ENCODE results near the gene CADPS. TPM values are rescaled to one million over a fixed set of nuclear protein-coding genes. Genes with fewer than 3 reads are reported as not detected.

CADPS gene
- total RNA-seq, 1 donor from 2014 or later = 0.45 TPM

DNA sequence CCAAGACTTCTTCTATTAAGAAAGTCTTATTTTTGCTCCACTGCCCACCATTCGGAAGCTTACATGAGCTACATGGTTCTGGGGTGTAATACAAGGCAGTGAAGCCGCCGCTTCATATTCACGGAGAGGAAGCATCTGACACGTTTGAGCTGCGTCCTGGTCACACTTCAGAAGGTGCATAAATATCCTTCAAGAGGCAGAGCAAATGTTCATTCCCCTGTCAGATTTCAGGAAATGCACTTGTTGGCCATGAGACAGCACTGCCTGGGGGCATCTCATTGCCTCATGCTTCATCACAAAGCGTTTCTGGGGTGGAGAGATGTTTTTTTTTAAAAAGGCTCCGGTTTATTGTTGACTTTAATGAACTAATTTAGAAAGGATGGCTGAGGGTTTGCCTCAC, 119.9 kb downstream of the CADPS start:
- DNase-seq (ENCODE audit: low spot score) = no peak

DNA sequence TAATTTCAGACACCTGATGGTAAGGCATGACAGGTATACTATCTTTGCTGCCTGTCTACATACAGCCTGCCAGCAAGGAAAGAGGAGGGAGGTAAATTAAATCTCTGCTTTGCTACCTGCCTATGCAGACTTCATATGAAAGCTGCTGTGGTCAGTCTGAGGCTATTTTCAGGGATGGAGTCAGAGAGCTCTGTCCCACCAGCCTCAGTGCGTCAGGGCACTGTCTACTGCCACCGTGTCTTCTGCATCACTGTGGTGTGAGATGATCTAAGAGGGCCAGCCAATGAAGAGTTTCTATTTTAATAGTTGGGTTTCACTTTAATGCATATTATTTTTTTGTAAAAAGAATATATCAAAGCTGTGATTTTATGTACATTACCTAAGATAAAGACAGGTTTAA, 125.6 kb downstream of the CADPS start:
- DNase-seq (ENCODE audit: low spot score) = no peak

DNA sequence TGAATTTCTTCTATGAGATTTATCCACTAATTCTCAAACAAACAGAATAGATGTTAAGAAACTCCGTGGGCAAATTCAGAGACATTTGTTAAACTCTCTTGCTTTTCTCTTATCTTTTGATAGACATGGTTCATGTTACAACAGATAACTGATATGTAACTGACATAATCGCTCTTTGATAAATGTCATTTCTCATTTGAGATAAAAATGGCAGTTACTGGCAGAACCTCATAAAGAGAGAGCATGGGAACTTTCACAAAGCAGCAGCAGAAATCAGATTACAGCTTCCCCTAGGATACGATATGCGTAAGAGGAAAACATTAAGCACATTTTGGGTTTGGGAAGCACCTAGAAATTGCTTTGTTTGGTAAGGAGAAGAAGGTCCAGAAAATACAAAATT, 126.1 kb downstream of the CADPS start:
- DNase-seq (ENCODE audit: low spot score) = no peak

DNA sequence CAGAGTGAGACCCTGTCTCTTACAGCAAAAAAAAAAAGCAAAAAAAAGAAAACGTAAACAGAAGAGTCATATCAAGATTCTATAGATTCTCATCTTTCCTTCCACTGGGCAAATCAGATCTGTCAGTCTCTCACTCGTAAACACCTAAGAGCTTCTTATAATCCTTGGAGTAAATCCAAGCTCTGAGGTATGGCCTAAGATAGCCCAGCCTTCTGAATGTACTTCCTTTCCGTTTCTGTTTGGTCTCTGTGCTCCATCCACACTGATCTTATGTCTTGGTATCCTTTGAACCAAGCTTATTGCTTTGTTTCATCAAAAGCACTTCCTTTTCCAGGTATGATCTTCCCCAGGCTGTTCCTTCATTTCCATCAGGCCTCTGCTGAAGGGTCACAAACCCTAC, 137.8 kb downstream of the CADPS start:
- no peak for DNase-seq (ENCODE audit: low spot score)

DNA sequence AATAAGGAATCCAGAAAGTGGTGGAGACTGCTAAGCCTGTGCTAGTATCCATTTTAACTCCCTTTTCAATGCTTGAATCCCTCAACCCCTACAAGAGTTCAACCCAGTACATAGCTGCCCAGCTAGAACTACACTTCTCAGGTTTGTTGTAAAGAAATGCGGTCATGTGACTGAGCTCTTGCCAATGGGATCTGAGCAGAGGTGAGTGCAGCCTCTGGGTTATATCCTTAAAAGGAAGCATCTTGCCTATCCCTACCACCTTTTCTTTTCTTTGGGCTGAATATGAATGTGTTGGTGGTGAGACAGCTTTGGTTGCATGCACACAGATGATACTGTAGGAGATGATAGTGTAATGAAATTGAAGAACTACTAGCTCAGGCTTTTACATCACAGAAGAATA, 139.7 kb downstream of the CADPS start:
- DNase-seq (ENCODE audit: low spot score) = no peak

DNA sequence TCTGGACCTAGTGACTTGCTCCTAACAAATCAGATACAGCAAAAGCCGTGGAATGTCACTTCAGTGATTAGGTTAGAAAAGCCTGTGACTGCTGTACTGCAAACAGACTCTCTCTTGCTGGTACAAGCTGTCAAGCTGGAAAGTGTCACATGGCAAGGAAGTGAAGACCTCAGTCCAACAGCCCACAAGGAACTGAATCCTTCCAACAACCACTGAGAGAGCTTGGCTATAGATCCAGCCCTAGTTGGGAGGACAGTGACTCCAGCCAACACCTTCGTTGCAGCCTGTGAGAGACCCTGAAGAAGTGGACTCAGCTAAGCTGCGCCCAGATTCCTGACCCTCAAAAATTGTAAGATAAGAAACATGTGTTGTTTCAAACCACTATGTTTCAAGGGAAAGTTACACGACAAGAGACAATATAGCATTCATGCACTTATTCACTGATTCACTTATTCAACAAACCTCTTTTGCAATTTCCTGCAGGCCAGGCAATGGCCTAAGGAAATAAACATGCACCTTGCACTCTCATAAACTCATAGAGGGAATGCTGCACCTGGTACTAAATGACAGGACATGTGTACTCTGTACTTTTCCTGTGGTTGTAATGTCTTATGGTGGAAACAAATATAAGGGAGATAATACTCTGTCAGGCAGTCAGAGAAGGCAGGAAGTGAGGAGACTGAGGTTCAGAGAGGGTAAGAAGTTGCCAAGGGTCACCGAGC, 142.9 kb downstream of the CADPS start:
- DNase-seq (ENCODE audit: low spot score) = no peak

DNA sequence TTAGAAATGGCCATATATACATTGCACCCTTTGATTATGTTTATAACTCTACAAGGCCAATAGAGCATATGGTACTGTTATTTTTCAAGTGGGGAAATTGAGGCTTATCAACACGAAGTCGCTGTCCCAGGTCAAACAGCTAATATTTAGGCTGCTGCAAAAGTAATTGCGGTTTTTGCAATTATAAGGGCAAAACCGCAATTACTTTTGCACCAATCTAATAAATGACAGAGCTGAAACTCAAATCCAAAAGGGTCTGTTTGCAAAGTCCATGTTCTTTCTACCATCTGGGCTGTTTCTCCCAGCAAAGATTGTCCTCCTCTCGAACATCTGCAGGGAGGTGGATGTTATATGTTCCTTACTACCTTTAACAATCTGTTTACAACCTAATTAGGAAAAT, 147.2 kb downstream of the CADPS start:
- no peak for DNase-seq (ENCODE audit: low spot score)

DNA sequence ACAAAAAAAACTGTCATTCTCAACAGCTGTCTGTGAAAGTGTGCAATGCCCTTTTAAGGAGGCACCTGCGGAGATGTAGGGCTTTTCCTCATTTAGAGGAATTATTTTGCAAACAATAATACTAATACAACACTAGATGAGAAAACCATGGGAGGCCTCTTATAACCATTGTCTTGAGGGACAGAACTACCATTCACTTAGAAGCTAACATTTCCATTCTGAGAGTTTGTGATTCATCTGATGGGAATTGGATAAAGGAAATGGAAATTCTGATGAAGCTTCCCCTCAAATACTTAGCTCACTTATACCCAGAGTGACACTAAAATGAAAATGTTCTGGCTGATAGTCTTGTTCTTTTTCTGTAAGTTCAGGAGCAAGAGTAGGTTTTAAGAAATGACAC, 147.7 kb downstream of the CADPS start:
- no peak for DNase-seq (ENCODE audit: low spot score)

DNA sequence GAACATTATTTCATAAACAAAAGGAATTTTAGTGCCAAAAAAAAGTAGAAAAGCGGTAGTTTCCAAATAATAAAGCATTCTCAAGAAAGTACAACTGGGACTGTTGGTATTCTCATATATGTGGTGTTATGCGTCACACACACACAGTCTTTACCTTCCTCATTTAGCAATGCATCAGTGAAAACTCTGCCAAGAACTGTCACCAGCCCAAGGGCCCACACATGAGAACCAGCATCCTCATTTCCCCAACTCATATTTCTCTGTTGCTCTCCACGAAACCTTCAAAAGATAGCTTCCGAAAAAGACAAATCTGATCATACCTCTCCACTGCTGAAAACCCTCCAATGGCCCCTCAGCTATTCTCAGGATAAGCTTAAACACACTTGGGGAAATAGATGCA, 150.7 kb downstream of the CADPS start:
- no peak for DNase-seq (ENCODE audit: low spot score)

DNA sequence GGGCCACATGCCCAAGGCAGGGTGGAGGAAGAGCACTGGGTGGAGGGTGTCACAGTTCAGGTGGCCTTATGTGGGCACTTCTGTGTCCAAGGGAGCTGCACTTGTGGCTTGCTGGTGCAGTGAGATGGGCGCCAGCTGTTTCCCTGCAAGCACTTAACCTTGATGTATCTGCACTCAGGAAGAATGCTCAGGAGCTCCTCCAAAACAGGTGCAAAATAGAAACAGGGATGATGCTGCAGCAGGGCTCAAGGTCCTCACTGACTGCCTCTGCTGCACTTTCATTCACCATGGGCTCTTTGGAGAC, 151.3 kb downstream of the CADPS start:
- no peak for DNase-seq (ENCODE audit: low spot score)

DNA sequence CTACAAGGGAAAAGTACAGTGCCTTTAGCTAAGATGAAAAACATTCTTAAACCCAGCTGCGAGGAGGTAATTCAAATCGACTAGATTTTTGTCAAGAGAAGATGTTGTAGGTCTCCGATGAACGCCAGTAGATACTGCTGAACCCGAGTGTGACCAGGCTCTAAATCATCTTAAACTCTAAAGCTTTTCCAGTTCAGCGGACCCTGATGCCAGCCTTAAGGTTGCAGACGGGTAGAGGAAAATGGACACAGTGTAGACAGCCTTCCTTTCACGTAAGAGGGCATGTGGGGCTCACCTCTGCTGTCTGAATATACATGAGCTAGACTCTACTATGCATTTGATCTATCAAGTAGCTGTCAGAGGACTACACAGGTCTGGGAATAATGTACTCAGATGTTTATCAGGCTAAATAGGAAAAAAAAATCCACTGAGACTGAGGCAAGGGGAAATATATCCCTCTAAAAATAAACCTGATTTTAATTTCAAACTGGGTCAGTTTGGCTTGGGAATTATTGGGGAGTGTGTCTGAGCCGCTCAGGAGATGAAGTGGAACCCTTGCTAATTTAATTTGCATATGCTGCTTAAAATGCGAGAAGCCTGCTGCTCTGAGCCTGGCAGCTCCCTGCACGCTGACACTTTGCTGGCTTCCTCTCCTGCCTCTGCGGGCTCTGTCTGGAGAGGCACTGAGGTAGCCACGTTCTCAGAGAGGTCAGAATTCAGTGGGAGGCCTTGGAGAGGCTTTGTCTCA, 151.9 kb downstream of the CADPS start:
- no peak for DNase-seq (ENCODE audit: low spot score)

DNA sequence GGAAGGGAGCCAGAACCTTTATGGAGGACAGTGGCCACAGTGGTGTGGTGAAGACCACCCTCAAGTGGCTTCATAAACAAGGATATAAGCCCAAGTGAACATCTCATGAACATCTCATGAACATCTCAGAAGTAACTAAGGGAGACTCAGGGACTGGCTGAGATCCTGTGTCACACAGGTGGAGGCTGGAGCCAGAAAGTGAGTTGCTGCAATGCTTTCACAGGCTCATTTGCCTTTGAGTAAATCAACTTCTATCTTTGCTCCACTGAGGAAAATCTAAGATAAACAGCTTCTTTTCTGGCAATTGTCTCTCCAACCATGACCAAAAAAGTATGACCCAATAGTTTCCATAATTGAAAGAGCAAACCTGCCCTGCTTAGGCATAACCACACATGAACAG, 152.9 kb downstream of the CADPS start:
- DNase-seq (ENCODE audit: low spot score) = no peak

DNA sequence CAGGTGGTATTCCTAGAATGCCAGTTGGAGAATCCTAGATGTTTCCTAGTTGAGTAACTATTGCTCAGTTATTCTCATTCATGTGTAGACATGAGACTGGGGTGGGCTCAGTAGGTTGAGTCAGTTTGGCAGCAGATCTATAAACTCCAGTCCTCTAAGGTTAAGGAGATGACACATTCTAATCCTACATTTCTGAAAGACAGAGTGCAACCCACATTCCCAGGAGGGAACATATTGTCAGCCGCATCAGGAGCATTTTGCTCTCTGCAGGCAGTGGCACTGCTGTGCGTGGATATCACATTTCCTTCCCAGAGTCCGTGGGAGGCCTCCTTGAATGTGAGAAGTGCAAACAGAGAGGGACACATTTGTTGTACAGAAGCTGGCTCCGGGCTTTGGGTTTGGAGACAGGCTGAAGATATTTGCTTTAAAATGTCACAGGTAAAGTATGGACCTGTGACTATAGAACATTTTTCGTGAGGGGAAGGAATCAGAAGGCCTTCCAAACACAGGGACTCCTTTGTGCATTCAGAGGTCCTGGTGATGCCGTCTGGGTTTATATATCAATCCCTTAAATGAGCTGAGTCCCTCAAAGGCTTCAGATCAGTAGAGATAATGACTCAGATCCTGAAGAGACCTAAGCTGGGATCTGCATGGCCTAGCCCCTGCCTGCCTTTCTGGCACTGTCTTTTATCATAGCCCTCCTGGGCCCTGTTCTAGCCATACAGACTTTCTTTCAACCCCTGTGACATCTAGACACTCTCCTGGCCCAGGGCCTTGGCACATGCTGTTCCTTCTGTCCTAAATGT, 156.5 kb downstream of the CADPS start:
- DNase-seq (ENCODE audit: low spot score) = no peak

DNA sequence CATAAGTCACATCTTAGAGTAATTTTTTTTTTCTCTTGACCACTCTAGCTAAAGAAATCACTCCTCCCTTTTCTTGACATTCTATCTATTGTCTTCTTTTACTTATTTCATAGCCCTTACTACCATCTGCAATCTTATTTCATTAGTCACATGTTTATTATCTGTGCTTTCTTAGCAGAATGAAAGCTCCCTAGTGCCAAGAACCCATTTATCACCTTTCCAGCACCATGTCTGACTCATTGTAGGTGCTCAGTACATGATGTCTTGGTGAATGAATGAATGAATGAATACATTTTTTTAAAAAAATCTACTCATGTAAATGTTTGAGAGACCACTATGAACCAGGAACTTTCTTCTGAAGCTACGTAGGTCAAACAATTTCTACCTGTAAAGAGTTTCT, 157.2 kb downstream of the CADPS start:
- no peak for DNase-seq (ENCODE audit: low spot score)

DNA sequence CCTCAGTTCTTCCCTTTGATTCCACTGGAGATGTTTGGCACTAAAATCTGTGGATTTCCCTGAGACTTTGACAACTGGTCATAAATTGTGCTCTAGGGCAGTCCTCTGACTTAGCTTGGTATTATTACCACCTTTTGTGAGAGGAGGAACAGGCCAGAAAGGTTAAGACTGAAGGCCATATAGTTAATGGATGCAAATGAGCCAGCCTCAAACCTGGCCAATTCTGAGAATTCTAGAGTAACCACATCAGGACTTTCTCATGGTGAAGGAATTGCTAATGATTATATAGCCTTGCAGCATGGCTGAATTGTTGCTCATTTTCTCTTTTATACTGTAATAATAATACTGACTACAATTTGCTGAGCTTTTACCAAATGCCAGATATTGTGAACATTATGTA, 162.5 kb downstream of the CADPS start:
- DNase-seq (ENCODE audit: low spot score) = no peak

DNA sequence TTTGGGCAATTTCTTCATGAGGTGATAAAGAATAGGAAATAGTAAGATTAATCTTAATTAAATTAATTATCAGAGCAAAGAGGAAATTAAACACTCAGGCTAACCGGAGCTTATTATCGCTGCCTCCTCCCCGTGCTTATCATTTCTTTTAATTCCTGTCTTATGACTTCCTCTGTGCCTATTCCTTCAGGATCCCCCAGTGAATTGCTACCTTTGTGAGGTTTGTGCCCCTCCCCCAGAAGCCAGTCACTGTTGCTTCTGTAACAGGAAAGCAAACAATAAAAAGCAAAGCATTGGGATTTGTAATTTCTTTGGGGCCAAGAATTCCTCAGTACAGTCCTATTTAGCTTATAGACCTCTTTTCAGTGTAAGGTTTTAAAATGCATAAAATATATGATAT, 164.5 kb downstream of the CADPS start:
- no peak for DNase-seq (ENCODE audit: low spot score)

DNA sequence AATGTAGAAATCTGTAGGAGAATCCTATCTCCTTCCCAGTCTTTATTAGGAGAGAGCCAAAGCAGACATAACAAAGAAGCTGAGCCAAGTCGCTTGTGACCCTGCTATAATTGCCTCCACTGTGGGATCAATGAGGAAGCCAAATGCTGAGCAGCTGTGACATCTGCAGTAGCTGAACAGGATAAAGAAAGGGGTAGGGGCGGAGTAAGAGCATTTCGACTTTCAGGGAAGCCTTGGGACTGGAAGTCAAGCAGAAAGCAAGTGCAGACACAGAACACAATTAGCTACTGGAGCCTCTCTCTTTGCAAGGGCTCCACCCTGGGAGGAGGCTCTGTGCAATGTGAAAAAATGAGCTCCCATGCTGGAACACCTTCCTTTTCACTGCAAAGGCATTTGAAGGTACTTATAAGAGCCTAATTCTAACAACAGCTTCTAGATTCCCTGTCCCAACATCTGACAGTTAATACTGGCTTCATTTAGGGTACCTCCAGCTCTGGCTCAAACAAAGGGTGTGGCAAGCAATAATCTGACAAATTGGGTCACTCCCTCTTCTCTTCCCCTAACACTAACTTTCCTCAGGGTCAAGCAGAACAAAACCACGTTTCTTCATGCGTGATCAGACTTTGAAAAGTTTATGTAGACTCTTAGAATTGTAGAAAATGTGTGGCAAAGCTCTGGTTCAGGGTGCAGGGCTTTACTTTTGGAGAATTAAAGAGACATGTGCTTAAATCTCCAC, 166.4 kb downstream of the CADPS start:
- no peak for DNase-seq (ENCODE audit: low spot score)

DNA sequence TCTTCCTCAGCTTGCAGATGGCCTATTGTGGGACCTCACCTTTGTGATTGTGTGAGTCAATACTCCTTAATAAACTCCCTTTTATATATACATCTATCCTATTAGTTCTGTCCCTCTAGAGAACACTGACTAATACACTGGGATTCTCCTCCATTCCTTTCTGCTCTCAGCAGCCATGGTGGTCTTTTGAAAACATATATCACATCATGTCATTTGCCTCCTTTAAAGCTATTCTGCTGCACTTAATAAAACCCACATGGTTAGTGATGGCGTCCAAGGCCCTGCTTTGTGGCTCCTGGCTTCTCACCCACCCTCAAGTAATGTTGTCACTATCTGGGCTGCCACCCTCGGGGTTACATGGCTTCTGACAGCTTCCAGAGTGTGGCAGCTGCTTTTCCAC, 169.5 kb downstream of the CADPS start:
- DNase-seq (ENCODE audit: low spot score) = no peak

DNA sequence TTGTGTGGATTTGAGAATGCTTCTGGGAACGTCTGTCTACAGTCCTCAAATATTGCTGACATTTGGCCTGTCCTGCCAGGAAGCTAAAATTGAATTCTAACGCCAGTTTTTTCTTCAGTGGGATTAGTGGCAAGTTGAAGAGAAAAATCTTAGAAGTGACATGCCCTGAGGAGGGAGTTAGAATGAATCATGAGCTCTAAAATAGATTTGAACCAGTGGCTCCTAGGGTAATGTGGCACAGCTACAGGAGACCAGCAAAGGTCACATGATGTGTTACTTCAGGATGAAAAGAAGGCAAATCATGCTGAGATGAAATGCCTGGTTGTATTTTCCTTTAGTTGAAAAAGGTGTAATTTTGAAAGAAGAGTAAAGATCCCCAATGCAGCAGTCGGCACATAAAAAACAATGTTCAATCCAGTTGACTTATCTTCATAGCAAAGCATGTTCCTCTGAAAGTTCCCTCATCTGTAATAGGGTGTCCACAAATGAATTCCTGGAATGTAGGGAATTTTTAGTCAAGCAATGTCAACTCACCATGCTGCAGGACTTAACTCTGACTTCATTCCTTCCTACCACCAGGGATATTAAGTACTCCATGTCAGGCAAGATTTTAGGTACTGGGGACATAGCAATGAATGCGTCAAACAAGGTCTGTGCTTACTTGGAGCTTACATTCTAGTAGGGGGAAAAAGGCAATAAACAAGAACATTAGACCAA, 171.6 kb downstream of the CADPS start:
- DNase-seq (ENCODE audit: low spot score) = no peak

DNA sequence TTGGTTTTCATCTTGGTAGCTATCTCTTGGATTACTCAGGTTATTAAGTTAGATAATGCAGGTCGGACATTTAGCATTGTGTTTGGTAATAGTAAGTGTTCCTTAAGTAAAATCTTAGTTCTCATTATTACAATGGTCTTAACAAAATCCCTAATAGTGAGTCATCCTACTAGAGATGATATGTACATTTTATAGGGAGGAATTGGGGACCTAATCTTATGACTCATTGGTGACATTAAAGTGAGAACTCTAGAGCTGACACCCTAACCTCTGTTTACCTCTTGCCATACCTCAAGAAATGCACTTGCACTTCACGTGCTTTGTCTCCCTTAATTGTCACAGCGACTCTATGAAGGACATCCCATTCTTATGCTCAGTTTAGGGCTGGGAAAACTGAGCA, 174.9 kb downstream of the CADPS start:
- DNase-seq (ENCODE audit: low spot score) = no peak

DNA sequence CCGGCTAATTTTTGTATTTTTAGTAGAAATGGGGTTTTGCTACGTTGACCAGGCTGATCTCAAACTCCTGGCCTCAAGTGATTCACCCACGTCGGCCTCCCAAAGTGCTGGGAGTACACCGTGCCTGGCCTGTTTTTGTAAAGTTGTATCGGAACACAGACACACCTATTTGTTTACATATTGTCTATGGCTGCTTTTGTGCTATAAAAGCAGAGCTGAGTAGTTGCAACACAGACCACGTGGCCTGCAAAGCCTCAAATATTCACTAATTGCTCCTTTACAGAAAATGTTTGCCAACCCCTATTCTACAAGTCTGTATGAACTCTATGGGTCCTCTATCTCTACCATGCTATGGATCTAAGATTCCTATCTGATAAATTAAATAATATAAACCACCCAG, 175.5 kb downstream of the CADPS start:
- no peak for DNase-seq (ENCODE audit: low spot score)
